ENCODE data around the gene PNPLA8. TPM values are rescaled to one million over a fixed set of nuclear protein-coding genes. Genes with fewer than 3 reads are reported as not detected.
A peak's percentile ranks its signal among the peaks of the same experiment; 100 is the strongest.

The PNPLA8 gene
- total and polyA plus RNA-seq, 4 donors: 14.7 to 30.3 (median 23.0) TPM

- H3K36me3 ChIP-seq (ENCODE audit: control insufficient read depth in 4 of 4, insufficient read depth in 3 of 4, low read depth in 1 of 4, low read length in 3 of 4): no peaks in the 10 kb centered on the region
- no peak within 1 kb of the TSS for H3K9ac ChIP-seq (ENCODE audit: low read depth in 1 of 2, low read length in 2 of 2)
- 1% methylated on average over 81 of the region's 81 CpGs for WGBS
- H3K9me3 ChIP-seq (ENCODE audit: control insufficient read depth in 4 of 4, low read length in 3 of 4): no peaks in the 10 kb centered on the region
- H3K27ac ChIP-seq (ENCODE audit: low read depth in 1 of 2, low read length in 2 of 2): no peak within 1 kb of the TSS
- H3K27me3 ChIP-seq (ENCODE audit: control insufficient read depth in 4 of 4, insufficient read depth in 4 of 4, low read length in 3 of 4): peaks cover 0 to 13% (median 6%) of the 10 kb centered on the region in 4 donors
- peak; percentile 52 for DNase-seq (ENCODE audit: low spot score)
- TF ChIP-seq SP1 (IDR thresholded peaks at IDR 0.05) (no peak), YY1 (IDR thresholded peaks at IDR 0.05) (no peak), JUND (IDR thresholded peaks at IDR 0.05) (no peak), ZBTB33 (IDR thresholded peaks at IDR 0.05) (no peak), GABPA (IDR thresholded peaks at IDR 0.05 in 1 of 2, conservative IDR thresholded peaks at IDR 0.05 in 1 of 2) (no peak), NR2F2 (IDR thresholded peaks at IDR 0.05) (no peak), CTCF (IDR thresholded peaks at IDR 0.05; ENCODE audit: low read depth, low read length, missing input control) (no peak), HNF4G (IDR thresholded peaks at IDR 0.05) (no peak), FOXA2 (IDR thresholded peaks at IDR 0.05) (no peak), MAX (IDR thresholded peaks at IDR 0.05) (no peak), RXRA (IDR thresholded peaks at IDR 0.05) (no peak), RAD21 (IDR thresholded peaks at IDR 0.05) (no peak), TAF1 (conservative IDR thresholded peaks at IDR 0.05) (no peak), EGR1 (IDR thresholded peaks at IDR 0.05; ENCODE audit: low read depth in 2 of 2) (no peak), FOXA1 (IDR thresholded peaks at IDR 0.05) (no peak)
- TF ChIP-seq, protein P1, sequence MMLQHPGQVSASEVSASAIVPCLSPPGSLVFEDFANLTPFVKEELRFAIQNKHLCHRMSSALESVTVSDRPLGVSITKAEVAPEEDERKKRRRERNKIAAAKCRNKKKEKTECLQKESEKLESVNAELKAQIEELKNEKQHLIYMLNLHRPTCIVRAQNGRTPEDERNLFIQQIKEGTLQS (IDR thresholded peaks at IDR 0.05): no peak
- peak within 1 kb of the TSS in 2 of 3 donors; percentile 56 to 69 for H3K4me3 ChIP-seq (ENCODE audit: low read depth in 1 of 3, low read length in 3 of 3)
- H3K4me1 ChIP-seq (ENCODE audit: control insufficient read depth in 4 of 4, insufficient read depth in 4 of 4, low read length in 3 of 4): peaks cover 4 to 23% (median 13%) of the 10 kb centered on the region in 4 donors
These were observed 69.8 kb downstream of the PNPLA8 start, which contains the start of gene NRCAM for GRCh38 chr7:108455998-108456677. Gene NRCAM, minus strand, starts transcription at chr7:108456436. Its CDS starts 216,372 bp downstream, at chr7:108240064.

GRCh38 chr7:108455551-108455997 lies 70.4 kb downstream of the PNPLA8 start:
- no peak for DNase-seq (ENCODE audit: low spot score)
- H3K9ac ChIP-seq (ENCODE audit: low read depth in 1 of 2, low read length in 2 of 2): no peak overlapping the region
- H3K27ac ChIP-seq (ENCODE audit: low read depth in 1 of 2, low read length in 2 of 2): no peak overlapping the region
- TF ChIP-seq GABPA (IDR thresholded peaks at IDR 0.05 in 1 of 2, conservative IDR thresholded peaks at IDR 0.05 in 1 of 2): no peak
- no peak for TF ChIP-seq FOXA1 (IDR thresholded peaks at IDR 0.05)
- H3K9me3 ChIP-seq (ENCODE audit: control insufficient read depth in 4 of 4, low read length in 3 of 4): no peaks in the 10 kb centered on the region
- peaks cover 0 to 13% (median 6%) of the 10 kb centered on the region in 4 donors for H3K27me3 ChIP-seq (ENCODE audit: control insufficient read depth in 4 of 4, insufficient read depth in 4 of 4, low read length in 3 of 4)
- H3K4me3 ChIP-seq (ENCODE audit: low read depth in 1 of 3, low read length in 3 of 3): peak overlapping the region in 2 of 3 donors; percentile 56 to 69
- no peaks in the 10 kb centered on the region for H3K36me3 ChIP-seq (ENCODE audit: control insufficient read depth in 4 of 4, insufficient read depth in 3 of 4, low read depth in 1 of 4, low read length in 3 of 4)
- peaks cover 4 to 23% (median 13%) of the 10 kb centered on the region in 4 donors for H3K4me1 ChIP-seq (ENCODE audit: control insufficient read depth in 4 of 4, insufficient read depth in 4 of 4, low read length in 3 of 4)
- 1% methylated on average over 47 of the region's 47 CpGs for WGBS
